Measurements from ENCODE around the gene WWOX. TPM values are rescaled to one million over a fixed set of nuclear protein-coding genes. Genes with fewer than 3 reads are reported as not detected.
A peak's percentile ranks its signal among the peaks of the same experiment; 100 is the strongest.

Gene WWOX
- total and polyA plus RNA-seq, 2 of the 13 experiments (the other 11 are each of a cell fraction or from before 2014, with no cell fraction given): 9.1 to 37.4 TPM

- TF ChIP-seq SNAPC4 (CRISPR knock-in tag; IDR thresholded peaks at IDR 0.05) (no peak), ARID4A (CRISPR knock-in tag; IDR thresholded peaks at IDR 0.05; ENCODE audit: borderline replicate concordance) (peak; percentile 39; the same call in 1 of the 2 replicates), POLR2AphosphoS2 (IDR thresholded peaks at IDR 0.05; ENCODE audit: low read depth, low read length) (no peak), ZNF550 (CRISPR knock-in tag; IDR thresholded peaks at IDR 0.05; ENCODE audit: borderline replicate concordance) (no peak), RFXAP (CRISPR knock-in tag; IDR thresholded peaks at IDR 0.05; ENCODE audit: borderline replicate concordance) (no peak), PITX1 (CRISPR knock-in tag; IDR thresholded peaks at IDR 0.05) (peak; percentile 76), NCOR1 (IDR thresholded peaks at IDR 0.05; ENCODE audit: borderline replicate concordance, low read length) (no peak), ZNF274 (CRISPR knock-in tag; IDR thresholded peaks at IDR 0.05) (no peak)
- TF ChIP-seq, protein P1, sequence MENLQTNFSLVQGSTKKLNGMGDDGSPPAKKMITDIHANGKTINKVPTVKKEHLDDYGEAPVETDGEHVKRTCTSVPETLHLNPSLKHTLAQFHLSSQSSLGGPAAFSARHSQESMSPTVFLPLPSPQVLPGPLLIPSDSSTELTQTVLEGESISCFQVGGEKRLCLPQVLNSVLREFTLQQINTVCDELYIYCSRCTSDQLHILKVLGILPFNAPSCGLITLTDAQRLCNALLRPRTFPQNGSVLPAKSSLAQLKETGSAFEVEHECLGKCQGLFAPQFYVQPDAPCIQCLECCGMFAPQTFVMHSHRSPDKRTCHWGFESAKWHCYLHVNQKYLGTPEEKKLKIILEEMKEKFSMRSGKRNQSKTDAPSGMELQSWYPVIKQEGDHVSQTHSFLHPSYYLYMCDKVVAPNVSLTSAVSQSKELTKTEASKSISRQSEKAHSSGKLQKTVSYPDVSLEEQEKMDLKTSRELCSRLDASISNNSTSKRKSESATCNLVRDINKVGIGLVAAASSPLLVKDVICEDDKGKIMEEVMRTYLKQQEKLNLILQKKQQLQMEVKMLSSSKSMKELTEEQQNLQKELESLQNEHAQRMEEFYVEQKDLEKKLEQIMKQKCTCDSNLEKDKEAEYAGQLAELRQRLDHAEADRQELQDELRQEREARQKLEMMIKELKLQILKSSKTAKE (CRISPR knock-in tag; IDR thresholded peaks at IDR 0.05; ENCODE audit: borderline replicate concordance): no peak
These were observed 982.0 kb downstream of the WWOX start (continued) for GRCh38 chr16:79081297-79082066.
